22Rv1 (cell line): ENCODE data around the gene FZD10.

ENCODE experiments used
- CTCF ChIP-seq: fragments of 450-650 bp; IDR thresholded peaks from 2 replicates; pipeline ENCODE4 v1.5.1; 2017; ENCODE audit warnings: mild to moderate bottlenecking
- ZFX ChIP-seq: fragments of 450-650 bp; IDR thresholded peaks from 2 replicates; pipeline ENCODE4 v1.6.1; 2017; ENCODE audit warnings: antibody characterized with exemption, borderline replicate concordance

GRCh38 chr12:130118181-130118580, 44.1 kb upstream of the FZD10 start:
- TF ChIP-seq CTCF (no peak), ZFX (no peak)
